Fibroblast of the aortic adventitia (primary cell): Measurements from ENCODE around the gene HNF1B. TPM values are rescaled to one million over a fixed set of nuclear protein-coding genes. Genes with fewer than 3 reads are reported as not detected.

Experiments
- DNase-seq: peaks from one replicate; pipeline ENCODE4 v3.0.0-alpha.2; 2010; ENCODE audit warnings: low read depth
- H3K4me3 ChIP-seq: 2 replicates; pipeline ENCODE4 v1.5.1; 2011; ENCODE audit warnings: low read depth, mild to moderate bottlenecking, control low read depth, low read length, moderate library complexity
- total RNA-seq: library from RNA; depleted of rRNA; stranded (reverse); fragments of >200 nt; gene quantifications from 2 replicates; pipeline ENCODE4 v1.2.3, GENCODE V29; 2012; ENCODE audit warnings: low replicate concordance
- TF ChIP-seq, protein P1 (sequence below): IDR thresholded peaks from 2 replicates; pipeline ENCODE4 v1.5.1; 2011; ENCODE audit warnings: mild to moderate bottlenecking, low read length, control low read depth, inconsistent platforms; ENCODE audit not compliant: insufficient read depth

Gene HNF1B
- total RNA-seq, 1 donor = not detected

DNA sequence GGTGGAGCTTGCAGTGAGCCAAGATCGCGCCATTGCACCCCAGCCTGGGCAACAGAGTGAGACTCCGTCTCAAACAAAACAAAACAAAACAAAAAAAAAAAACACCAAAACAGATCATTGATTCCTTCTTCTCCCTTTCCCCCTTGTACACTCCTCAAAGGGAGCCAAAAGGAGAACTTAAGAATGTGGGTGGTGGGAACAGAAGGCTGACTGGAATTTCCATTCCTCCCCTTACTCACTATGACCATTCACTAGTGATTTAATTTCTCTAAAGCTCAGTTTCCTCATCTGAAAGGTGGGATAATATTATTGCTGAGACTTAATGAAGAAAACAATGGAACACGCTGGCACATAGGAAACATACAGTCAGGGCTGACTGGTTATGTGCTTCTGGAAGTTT lies 17.1 kb upstream of the HNF1B start:
- H3K4me3 ChIP-seq = no peak overlapping the region
- DNase-seq = no peak
- TF ChIP-seq, protein P1, sequence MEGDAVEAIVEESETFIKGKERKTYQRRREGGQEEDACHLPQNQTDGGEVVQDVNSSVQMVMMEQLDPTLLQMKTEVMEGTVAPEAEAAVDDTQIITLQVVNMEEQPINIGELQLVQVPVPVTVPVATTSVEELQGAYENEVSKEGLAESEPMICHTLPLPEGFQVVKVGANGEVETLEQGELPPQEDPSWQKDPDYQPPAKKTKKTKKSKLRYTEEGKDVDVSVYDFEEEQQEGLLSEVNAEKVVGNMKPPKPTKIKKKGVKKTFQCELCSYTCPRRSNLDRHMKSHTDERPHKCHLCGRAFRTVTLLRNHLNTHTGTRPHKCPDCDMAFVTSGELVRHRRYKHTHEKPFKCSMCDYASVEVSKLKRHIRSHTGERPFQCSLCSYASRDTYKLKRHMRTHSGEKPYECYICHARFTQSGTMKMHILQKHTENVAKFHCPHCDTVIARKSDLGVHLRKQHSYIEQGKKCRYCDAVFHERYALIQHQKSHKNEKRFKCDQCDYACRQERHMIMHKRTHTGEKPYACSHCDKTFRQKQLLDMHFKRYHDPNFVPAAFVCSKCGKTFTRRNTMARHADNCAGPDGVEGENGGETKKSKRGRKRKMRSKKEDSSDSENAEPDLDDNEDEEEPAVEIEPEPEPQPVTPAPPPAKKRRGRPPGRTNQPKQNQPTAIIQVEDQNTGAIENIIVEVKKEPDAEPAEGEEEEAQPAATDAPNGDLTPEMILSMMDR = no peak

DNA sequence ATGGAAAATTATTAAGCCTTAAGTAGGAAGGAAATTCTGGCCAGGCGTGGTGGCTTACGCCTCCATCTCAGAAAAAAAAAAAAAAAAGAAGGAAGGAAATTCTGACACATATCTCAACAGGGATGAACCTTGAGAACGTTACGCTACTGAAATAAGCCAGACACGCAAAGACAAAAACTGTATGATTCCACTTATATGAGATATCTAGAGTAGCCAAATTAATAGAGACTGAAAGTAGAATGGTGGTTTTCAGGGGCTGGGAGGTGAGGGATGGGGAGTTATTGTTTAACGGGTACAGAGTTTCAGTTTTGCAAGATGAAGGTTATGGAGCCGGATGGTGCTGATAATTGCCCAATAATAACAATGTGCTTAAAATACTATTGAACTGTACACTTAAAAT lies 16.2 kb upstream of the HNF1B start:
- TF ChIP-seq, protein P1 = no peak
- no peak overlapping the region for H3K4me3 ChIP-seq
- DNase-seq = no peak

DNA sequence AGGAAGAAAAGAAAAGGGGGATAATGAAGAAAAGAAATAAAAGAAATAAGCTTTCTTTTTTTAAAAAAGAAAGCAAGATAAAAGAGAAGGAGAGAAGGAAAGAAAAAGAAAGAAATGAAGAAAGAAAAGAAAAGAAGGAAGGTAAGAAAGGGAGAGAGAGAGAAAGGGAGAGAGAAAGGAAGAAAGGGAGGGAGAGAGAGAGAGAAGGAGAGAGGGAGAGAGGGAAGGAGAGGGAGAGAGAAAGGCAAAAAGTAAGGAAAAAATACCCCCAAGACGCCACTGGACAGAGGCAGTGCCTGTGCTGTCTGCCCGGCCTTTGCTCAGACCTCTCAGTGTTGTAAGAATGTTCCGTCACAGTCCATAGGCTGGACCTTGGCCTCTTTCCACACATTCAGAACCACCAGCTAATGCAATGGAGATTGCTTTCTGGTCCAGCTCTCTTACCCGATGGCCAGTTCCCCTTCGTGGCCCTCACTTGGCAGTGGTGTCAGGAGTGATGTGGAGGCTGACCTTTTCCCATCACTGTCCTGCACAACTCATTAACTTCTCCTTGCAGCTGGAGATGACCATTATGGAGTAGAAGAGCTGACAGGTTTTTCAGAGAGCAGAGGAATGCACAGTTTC lies 14.3 kb upstream of the HNF1B start:
- no peak overlapping the region for H3K4me3 ChIP-seq
- DNase-seq = no peak
- TF ChIP-seq, protein P1 = no peak

DNA sequence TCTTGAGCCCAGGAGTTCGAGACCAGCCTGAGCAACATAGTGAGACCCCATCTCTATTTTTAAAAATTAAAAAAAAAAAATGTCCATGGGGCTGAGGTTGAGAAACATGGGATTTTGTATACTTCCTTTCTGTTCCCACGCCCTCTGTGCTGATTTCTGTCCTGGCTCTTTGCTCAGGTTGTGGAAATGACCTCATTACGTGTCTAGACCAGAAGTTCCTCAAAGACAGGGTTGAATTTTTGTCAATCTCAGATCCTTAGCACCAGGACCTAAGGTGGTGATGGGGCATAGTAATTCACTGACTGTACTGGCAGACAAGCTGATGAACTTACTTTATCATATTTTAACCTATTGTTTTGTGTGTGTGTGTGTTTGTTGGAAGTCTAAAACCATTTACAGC lies 11.2 kb upstream of the HNF1B start:
- TF ChIP-seq, protein P1 = no peak
- no peak for DNase-seq
- H3K4me3 ChIP-seq = no peak overlapping the region

DNA sequence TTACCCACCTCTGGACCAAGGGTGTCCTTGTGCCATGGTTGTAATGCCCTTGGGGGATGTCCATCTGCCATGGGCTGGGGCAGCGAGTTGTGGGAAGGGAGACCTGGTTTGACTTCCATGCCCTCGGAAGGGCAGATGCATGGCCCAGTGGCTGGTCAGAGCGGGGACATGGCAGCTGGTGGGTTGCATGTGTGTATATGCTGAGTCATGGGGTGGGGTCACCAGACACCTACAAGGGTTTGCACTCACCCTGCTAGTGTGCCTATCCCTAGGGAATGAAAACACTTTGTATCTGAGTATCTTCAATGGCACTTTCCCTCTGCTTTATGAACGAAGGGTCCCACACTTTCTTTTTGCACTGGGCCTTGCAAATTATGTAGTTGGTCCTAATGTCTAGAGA lies 10.6 kb upstream of the HNF1B start:
- no peak for DNase-seq
- TF ChIP-seq, protein P1 = no peak
- no peak overlapping the region for H3K4me3 ChIP-seq

DNA sequence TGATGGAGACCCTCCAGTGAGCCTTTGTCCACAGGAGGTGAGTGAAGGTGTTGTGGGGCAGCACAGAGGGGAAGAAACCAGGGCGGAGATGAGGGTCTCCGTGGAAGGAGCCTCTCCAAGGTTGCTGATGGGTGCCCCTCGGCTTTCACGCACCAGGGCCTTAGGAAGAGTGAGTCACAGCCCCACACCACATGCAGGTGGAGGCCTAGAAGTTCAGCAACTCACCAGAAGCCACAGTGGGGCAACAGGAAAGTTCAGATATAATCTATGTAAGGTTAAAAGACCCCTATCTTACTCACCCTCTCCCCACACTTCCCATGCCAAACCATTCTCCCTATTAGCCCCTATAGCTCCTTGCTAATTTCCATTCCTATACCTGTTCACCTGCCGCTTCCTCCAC lies 9.5 kb upstream of the HNF1B start:
- DNase-seq = no peak
- H3K4me3 ChIP-seq = no peak overlapping the region
- TF ChIP-seq, protein P1 = no peak

DNA sequence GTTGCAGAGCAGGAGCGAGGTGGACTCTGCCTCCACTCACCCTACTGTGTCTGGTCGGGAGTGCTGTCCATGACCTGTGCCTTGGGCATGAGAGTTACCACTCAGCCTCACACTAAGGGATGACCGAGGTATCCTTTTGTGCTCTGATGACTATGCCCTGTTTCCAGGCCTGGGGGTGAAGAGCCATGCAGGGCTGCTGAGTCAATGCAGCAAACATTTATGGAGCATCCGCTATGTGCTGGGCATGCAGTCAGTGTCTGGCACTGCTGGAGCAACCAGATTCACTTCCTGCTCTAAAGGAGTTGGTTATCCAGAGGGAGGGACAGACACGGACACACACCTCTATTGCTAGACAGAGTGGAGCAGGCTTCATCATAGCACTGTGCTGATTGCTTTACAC lies 7.6 kb upstream of the HNF1B start:
- no peak for DNase-seq
- TF ChIP-seq, protein P1 = no peak
- no peak overlapping the region for H3K4me3 ChIP-seq
